ENCODE results near the gene BSN.
A peak's percentile ranks its signal among the peaks of the same experiment; 100 is the strongest.
"Not testable (repeated sequence)": the region's sequence is repeated elsewhere in the genome, so short reads cannot be mapped to it uniquely, and the experiment has no call there.

BSN gene

GRCh38 chr3:49671291-49672288 is 117.3 kb downstream of the BSN start:
- Mint-ChIP-seq H3K27ac (peak overlapping the region; percentile 1), H3K27me3 (no peaks in the 10 kb centered on the region), H3K36me3 (ENCODE audit: low read depth) (peaks cover 11% of the 10 kb centered on the region), H3K4me1 (ENCODE audit: low read depth) (peaks cover 33% of the 10 kb centered on the region), H3K4me3 (peak overlapping the region; percentile 60), H3K9me3 (no peaks in the 10 kb centered on the region)

GRCh38 chr3:49673121-49673714 is 118.9 kb downstream of the BSN start:
- Mint-ChIP-seq H3K36me3 (ENCODE audit: low read depth) (peaks cover 24% of the 10 kb centered on the region), H3K4me1 (ENCODE audit: low read depth) (peaks cover 33% of the 10 kb centered on the region), H3K9me3 (no peaks in the 10 kb centered on the region)

GRCh38 chr3:49673715-49674496 is 119.6 kb downstream of the BSN start, which contains the start of gene APEH:
Gene APEH, plus strand, starts transcription at chr3:49674351. Its CDS starts 51 bp downstream, at chr3:49674402.
- H3K4me3 Mint-ChIP-seq = peak within 1 kb of the TSS; percentile 93
- H3K9me3 Mint-ChIP-seq = no peaks in the 10 kb centered on the region
- peaks cover 33% of the 10 kb centered on the region for H3K4me1 Mint-ChIP-seq (ENCODE audit: low read depth)
- peak within 1 kb of the TSS; percentile 98 for H3K27ac Mint-ChIP-seq
- H3K27me3 Mint-ChIP-seq = no peaks in the 10 kb centered on the region
- peaks cover 26% of the 10 kb centered on the region for H3K36me3 Mint-ChIP-seq (ENCODE audit: low read depth)

More at GRCh38 chr3:49673121-49673714, 118.9 kb downstream of the BSN start:
- H3K4me3 Mint-ChIP-seq = peak overlapping the region; percentile 93
- H3K27me3 Mint-ChIP-seq = no peaks in the 10 kb centered on the region
- peak overlapping the region; percentile 98 for H3K27ac Mint-ChIP-seq

- H3K4me3 Mint-ChIP-seq = peak overlapping the region; percentile 93
- H3K4me1 Mint-ChIP-seq (ENCODE audit: low read depth) = peaks cover 33% of the 10 kb centered on the region
- H3K27ac Mint-ChIP-seq = peak overlapping the region; percentile 63
- H3K36me3 Mint-ChIP-seq (ENCODE audit: low read depth) = peaks cover 27% of the 10 kb centered on the region
- no peaks in the 10 kb centered on the region for H3K27me3 Mint-ChIP-seq
- no peaks in the 10 kb centered on the region for H3K9me3 Mint-ChIP-seq
Observed at GRCh38 chr3:49674497-49674983, 120.3 kb downstream of the BSN start.

GRCh38 chr3:49675912-49676311 is 121.6 kb downstream of the BSN start:
- Mint-ChIP-seq H3K4me1 (ENCODE audit: low read depth) (peaks cover 33% of the 10 kb centered on the region), H3K36me3 (ENCODE audit: low read depth) (peaks cover 34% of the 10 kb centered on the region), H3K9me3 (no peaks in the 10 kb centered on the region), H3K4me3 (no peak overlapping the region), H3K27me3 (no peaks in the 10 kb centered on the region), H3K27ac (no peak overlapping the region)

GRCh38 chr3:49680493-49681231 is 126.4 kb downstream of the BSN start:
- H3K4me3 Mint-ChIP-seq = no peak overlapping the region
- H3K4me1 Mint-ChIP-seq (ENCODE audit: low read depth) = peaks cover 11% of the 10 kb centered on the region
- no peaks in the 10 kb centered on the region for H3K27me3 Mint-ChIP-seq
- H3K36me3 Mint-ChIP-seq (ENCODE audit: low read depth) = peaks cover 41% of the 10 kb centered on the region
- H3K27ac Mint-ChIP-seq = no peak overlapping the region
- H3K9me3 Mint-ChIP-seq = no peaks in the 10 kb centered on the region

GRCh38 chr3:49681232-49681522 is 126.9 kb downstream of the BSN start:
- H3K9me3 Mint-ChIP-seq = no peaks in the 10 kb centered on the region
- peaks cover 6% of the 10 kb centered on the region for H3K4me1 Mint-ChIP-seq (ENCODE audit: low read depth)
- H3K27me3 Mint-ChIP-seq = no peaks in the 10 kb centered on the region
- H3K36me3 Mint-ChIP-seq (ENCODE audit: low read depth) = peaks cover 36% of the 10 kb centered on the region
- H3K4me3 Mint-ChIP-seq = no peak overlapping the region
- no peak overlapping the region for H3K27ac Mint-ChIP-seq

GRCh38 chr3:49681543-49681942 is 127.3 kb downstream of the BSN start:
- Mint-ChIP-seq H3K27ac (no peak overlapping the region), H3K27me3 (no peaks in the 10 kb centered on the region), H3K4me3 (no peak overlapping the region), H3K36me3 (ENCODE audit: low read depth) (peaks cover 33% of the 10 kb centered on the region), H3K4me1 (ENCODE audit: low read depth) (peaks cover 4% of the 10 kb centered on the region), H3K9me3 (no peaks in the 10 kb centered on the region)

GRCh38 chr3:49683162-49683561 is 128.9 kb downstream of the BSN start:
- Mint-ChIP-seq H3K36me3 (ENCODE audit: low read depth) (peaks cover 20% of the 10 kb centered on the region), H3K9me3 (no peaks in the 10 kb centered on the region), H3K27ac (no peak overlapping the region), H3K27me3 (no peaks in the 10 kb centered on the region), H3K4me3 (no peak overlapping the region), H3K4me1 (ENCODE audit: low read depth) (peaks cover 11% of the 10 kb centered on the region)

GRCh38 chr3:49684453-49684852 is 130.2 kb downstream of the BSN start:
- not testable (repeated sequence) for H3K27ac Mint-ChIP-seq, H3K9me3 Mint-ChIP-seq, H3K27me3 Mint-ChIP-seq, H3K4me3 Mint-ChIP-seq
- Mint-ChIP-seq H3K4me1 (ENCODE audit: low read depth) (peaks cover 21% of the 10 kb centered on the region), H3K36me3 (ENCODE audit: low read depth) (peaks cover 18% of the 10 kb centered on the region)

GRCh38 chr3:49685103-49685502 is 130.8 kb downstream of the BSN start:
- H3K27me3 Mint-ChIP-seq, H3K27ac Mint-ChIP-seq, H3K9me3 Mint-ChIP-seq, H3K4me3 Mint-ChIP-seq: not testable (repeated sequence)
- Mint-ChIP-seq H3K36me3 (ENCODE audit: low read depth) (peaks cover 11% of the 10 kb centered on the region), H3K4me1 (ENCODE audit: low read depth) (peaks cover 27% of the 10 kb centered on the region)

- not testable (repeated sequence) for H3K4me3 Mint-ChIP-seq; H3K9me3 Mint-ChIP-seq; H3K36me3 Mint-ChIP-seq (ENCODE audit: low read depth); H3K27ac Mint-ChIP-seq; H3K27me3 Mint-ChIP-seq
- H3K4me1 Mint-ChIP-seq (ENCODE audit: low read depth) = peaks cover 34% of the 10 kb centered on the region
Observed at GRCh38 chr3:49685846-49686245, 131.6 kb downstream of the BSN start.

GRCh38 chr3:49686346-49686745 is 132.1 kb downstream of the BSN start:
- H3K27me3 Mint-ChIP-seq; H3K9me3 Mint-ChIP-seq; H3K36me3 Mint-ChIP-seq (ENCODE audit: low read depth); H3K27ac Mint-ChIP-seq: not testable (repeated sequence)
- Mint-ChIP-seq H3K4me1 (ENCODE audit: low read depth) (peaks cover 39% of the 10 kb centered on the region), H3K4me3 (peak overlapping the region; percentile 35)

GRCh38 chr3:49686769-49687423 is 132.6 kb downstream of the BSN start:
- not testable (repeated sequence) for H3K9me3 Mint-ChIP-seq; H3K4me3 Mint-ChIP-seq; H3K27ac Mint-ChIP-seq; H3K27me3 Mint-ChIP-seq; H3K36me3 Mint-ChIP-seq (ENCODE audit: low read depth)
- peaks cover 40% of the 10 kb centered on the region for H3K4me1 Mint-ChIP-seq (ENCODE audit: low read depth)

All from stimulated activated naive CD8-positive, alpha-beta T cell treated with anti-CD3 and anti-CD28 coated beads, Interleukin-15, Interleukin-2, amounts not matched to agents 100 ng/mL and 50 ng/mL, for 24 hours (primary cell).